ENCODE results near the gene ARFGEF2.

DNA sequence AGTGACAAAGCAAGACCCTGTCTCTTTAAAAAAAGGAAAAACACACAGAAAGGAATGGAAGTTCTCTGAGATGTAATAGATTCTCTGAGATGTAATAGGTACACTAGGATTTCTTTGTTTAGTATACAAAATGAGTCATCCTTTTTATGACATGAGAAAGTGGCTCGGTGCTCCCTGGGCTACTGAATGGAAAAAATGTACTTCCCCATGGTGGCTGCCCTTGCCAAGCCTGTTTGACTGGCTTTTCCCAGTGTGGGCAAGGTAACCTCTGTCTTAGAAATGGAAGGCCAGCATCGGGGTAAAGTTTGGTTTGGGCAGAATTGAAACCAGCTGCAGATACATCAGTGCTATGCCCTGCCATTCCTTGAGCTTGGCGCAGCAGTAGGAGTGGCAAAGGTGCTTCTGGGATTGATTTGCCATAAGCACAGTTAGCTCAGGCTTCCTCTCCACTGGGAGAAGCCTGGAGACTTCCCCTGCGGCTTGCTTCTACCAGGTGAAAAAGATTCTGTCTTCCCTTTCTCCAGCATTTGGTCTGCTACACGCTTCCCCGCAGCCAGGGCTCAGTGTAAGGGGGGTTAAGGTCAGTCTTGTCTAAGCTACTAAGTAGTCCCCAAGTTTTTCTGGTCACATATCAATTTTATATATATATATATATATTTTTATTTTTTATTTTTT lies 24.5 kb downstream of the ARFGEF2 start:
- TF ChIP-seq, protein P1, sequence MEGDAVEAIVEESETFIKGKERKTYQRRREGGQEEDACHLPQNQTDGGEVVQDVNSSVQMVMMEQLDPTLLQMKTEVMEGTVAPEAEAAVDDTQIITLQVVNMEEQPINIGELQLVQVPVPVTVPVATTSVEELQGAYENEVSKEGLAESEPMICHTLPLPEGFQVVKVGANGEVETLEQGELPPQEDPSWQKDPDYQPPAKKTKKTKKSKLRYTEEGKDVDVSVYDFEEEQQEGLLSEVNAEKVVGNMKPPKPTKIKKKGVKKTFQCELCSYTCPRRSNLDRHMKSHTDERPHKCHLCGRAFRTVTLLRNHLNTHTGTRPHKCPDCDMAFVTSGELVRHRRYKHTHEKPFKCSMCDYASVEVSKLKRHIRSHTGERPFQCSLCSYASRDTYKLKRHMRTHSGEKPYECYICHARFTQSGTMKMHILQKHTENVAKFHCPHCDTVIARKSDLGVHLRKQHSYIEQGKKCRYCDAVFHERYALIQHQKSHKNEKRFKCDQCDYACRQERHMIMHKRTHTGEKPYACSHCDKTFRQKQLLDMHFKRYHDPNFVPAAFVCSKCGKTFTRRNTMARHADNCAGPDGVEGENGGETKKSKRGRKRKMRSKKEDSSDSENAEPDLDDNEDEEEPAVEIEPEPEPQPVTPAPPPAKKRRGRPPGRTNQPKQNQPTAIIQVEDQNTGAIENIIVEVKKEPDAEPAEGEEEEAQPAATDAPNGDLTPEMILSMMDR (IDR thresholded peaks at IDR 0.05) = no peak
- TF ChIP-seq EP300 (IDR thresholded peaks at IDR 0.05) (no peak), POLR2A (IDR thresholded peaks at IDR 0.05) (no peak)
